Prostate gland (tissue), 2 donors: ENCODE measurements around the gene C17orf107.

Experiments
- CTCF ChIP-seq, 4 experiments: fragments of 200-600 bp in 2 of 4; fragments of 450-650 bp in 2 of 4; sonication (generic) in 2 of 4; IDR thresholded peaks; 1 replicate in 3 of 4; 2 replicates in 1 of 4; pipeline ENCODE4 v1.5.1; 2016 to 2019; ENCODE audit warnings: antibody characterized with exemption in 4 of 4, mild to moderate bottlenecking in 2 of 4, moderate library complexity in 2 of 4
- POLR2A ChIP-seq: fragments of 450-650 bp; IDR thresholded peaks from one replicate; pipeline ENCODE4 v1.6.1; 2016; ENCODE audit warnings: antibody characterized with exemption, mild to moderate bottlenecking
- POLR2AphosphoS5 ChIP-seq: sonication (generic); formaldehyde crosslinking; IDR thresholded peaks from one replicate; pipeline ENCODE4 v1.6.1; 2017; ENCODE audit warnings: antibody characterized with exemption

DNA sequence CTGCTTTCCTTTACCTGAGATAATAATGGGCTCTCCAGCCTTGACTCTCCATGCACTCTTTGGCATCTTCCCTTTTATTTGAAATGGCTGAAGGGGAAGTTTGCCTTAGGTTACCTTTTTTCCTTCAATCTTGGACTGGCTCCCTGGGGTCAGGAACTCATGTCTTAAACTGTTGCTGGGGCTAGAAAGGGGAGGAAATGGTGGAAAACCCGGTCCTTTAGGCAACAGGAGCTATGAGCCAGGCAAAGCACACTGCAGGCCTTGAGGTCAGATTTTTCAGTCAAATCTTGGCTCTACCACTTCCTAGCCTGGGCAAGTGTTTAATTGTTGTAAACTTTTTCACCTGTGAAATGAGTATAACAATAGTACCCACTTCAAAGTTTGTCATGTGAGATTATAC, 36.0 kb upstream of the C17orf107 start:
- TF ChIP-seq CTCF (IDR thresholded peaks at IDR 0.05): no peak
- no peak for TF ChIP-seq POLR2AphosphoS5
- TF ChIP-seq POLR2A: no peak
